NCI-H2029 treated with DMSO at 0.1 percent for 48 hours (cell line): Measurements from ENCODE around the gene MRPL51.

Experiments
- DNase-seq: peaks from one replicate; lab custom pipeline; 2025; lab: John Stamatoyannopoulos, UW

Gene MRPL51

GRCh38 chr12:6492838-6493496, at the start of gene MRPL51:
TSS of gene MRPL51 (minus strand) at chr12:6493262. CDS start at chr12:6493136, 126 bp downstream.
- DNase-seq = peak; percentile 84

GRCh38 chr12:6542209-6543009, 49.3 kb upstream of the MRPL51 start:
- DNase-seq = no peak

GRCh38 chr12:6541371-6542165, 48.5 kb upstream of the MRPL51 start:
- no peak for DNase-seq

- DNase-seq = peak; percentile 8
Measured at GRCh38 chr12:6540181-6540877, 47.3 kb upstream of the MRPL51 start.

GRCh38 chr12:6539707-6540134, 46.7 kb upstream of the MRPL51 start:
- DNase-seq = no peak

- no peak for DNase-seq
Measured at GRCh38 chr12:6539314-6539682, 46.2 kb upstream of the MRPL51 start.

- no peak for DNase-seq
Measured at GRCh38 chr12:6538420-6539313, 45.6 kb upstream of the MRPL51 start.

- peak; percentile 42 for DNase-seq
Measured at GRCh38 chr12:6537580-6538419, 44.7 kb upstream of the MRPL51 start.

- no peak for DNase-seq
Measured at GRCh38 chr12:6536894-6537579, 44.0 kb upstream of the MRPL51 start.

GRCh38 chr12:6535960-6536847, 43.1 kb upstream of the MRPL51 start:
- DNase-seq = no peak

GRCh38 chr12:6535697-6535946, 42.6 kb upstream of the MRPL51 start:
- DNase-seq = no peak

- DNase-seq = peak; percentile 50
Measured at GRCh38 chr12:6534945-6535696, 42.1 kb upstream of the MRPL51 start.

GRCh38 chr12:6534695-6534944, 41.6 kb upstream of the MRPL51 start:
- DNase-seq = no peak

- DNase-seq = peak; percentile 86
Measured at GRCh38 chr12:6533923-6534694, 41.0 kb upstream of the MRPL51 start, which contains the start of gene GAPDH. TSS of gene GAPDH (plus strand) at chr12:6534517. CDS start at chr12:6534833, 316 bp downstream.

GRCh38 chr12:6533653-6533922, 40.5 kb upstream of the MRPL51 start:
- no peak for DNase-seq

- peak; percentile 45 for DNase-seq
Measured at GRCh38 chr12:6532927-6533652, 40.0 kb upstream of the MRPL51 start.
